Measurements from ENCODE around the gene MON1B.
"Not testable (repeated sequence)": the region's sequence is repeated elsewhere in the genome, so short reads cannot be mapped to it uniquely, and the experiment has no call there.

MON1B gene

DNA sequence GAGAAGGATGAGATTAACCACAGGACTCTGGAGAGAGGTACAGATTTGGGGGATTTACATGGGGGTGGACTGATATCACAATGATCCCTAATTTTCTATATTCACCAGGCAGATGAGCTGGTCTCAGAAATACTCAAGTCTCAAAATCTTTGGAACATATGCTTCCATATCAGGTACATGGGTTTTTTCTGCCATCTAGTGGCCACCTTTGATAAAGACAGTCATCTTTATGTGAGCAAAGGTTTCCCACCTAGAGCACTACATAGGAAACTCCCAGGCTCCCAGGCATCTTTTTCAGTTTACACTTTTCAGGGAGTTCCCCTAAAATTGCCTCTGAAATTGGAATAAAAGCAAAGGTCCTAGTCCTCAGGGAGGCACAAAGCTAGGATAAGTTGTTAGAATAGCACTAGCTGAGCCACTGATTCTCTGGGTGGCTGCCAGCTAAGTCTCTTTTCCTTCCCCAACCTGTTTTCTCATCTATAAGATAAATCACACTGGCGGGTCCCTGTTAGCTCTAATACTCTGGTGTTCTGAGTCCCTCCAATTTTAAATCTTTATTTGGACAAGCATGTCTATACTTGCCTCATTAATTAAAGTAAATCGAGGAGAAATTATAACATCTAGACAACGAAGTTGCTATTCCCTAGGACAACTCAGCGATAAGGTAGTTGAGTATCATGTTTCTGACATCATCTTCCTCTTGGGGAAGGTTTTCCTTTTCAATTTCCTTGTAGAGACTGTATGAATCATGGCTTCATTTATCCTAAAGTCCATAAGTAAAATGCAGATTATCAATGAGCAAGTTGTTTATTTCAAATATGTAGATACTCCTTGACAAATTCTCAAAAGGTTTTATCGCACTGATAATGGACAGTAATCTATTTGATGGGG lies 19.0 kb upstream of the MON1B start:
- H3K4me3 Mint-ChIP-seq: no peak overlapping the region
- H3K9me3 Mint-ChIP-seq: no peaks in the 10 kb centered on the region
- TF ChIP-seq, protein P1, sequence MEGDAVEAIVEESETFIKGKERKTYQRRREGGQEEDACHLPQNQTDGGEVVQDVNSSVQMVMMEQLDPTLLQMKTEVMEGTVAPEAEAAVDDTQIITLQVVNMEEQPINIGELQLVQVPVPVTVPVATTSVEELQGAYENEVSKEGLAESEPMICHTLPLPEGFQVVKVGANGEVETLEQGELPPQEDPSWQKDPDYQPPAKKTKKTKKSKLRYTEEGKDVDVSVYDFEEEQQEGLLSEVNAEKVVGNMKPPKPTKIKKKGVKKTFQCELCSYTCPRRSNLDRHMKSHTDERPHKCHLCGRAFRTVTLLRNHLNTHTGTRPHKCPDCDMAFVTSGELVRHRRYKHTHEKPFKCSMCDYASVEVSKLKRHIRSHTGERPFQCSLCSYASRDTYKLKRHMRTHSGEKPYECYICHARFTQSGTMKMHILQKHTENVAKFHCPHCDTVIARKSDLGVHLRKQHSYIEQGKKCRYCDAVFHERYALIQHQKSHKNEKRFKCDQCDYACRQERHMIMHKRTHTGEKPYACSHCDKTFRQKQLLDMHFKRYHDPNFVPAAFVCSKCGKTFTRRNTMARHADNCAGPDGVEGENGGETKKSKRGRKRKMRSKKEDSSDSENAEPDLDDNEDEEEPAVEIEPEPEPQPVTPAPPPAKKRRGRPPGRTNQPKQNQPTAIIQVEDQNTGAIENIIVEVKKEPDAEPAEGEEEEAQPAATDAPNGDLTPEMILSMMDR (IDR thresholded peaks at IDR 0.05; ENCODE audit: unreplicated experiment in 3 of 3): peak; percentile 76 to 88 (median 77)
- no peak overlapping the region for H3K27ac Mint-ChIP-seq
- H3K36me3 Mint-ChIP-seq (ENCODE audit: low read depth): no peaks in the 10 kb centered on the region
- H3K4me1 Mint-ChIP-seq: peaks cover 10% of the 10 kb centered on the region
- H3K27me3 Mint-ChIP-seq (ENCODE audit: low read depth): peaks cover 18% of the 10 kb centered on the region

DNA sequence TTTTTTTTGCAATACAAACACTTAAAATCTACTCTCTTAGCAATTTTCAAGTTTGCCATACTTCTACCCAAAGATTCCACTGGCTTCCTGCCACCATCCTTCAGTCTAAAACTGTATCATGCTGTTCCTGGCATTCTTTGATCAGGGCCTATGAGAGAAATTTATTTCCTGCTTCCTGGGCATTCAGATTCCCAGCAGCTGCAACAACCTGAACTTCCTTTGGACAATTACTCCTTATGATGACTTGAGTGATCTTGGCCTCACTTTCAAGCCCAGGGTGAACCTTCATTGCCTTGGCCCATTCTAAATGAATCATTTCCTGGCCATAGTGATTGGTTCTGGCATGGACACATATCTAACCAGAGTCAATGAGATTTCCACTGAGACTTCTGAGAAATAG lies 18.0 kb upstream of the MON1B start:
- H3K4me1 Mint-ChIP-seq: peaks cover 10% of the 10 kb centered on the region
- no peak overlapping the region for H3K4me3 Mint-ChIP-seq

DNA sequence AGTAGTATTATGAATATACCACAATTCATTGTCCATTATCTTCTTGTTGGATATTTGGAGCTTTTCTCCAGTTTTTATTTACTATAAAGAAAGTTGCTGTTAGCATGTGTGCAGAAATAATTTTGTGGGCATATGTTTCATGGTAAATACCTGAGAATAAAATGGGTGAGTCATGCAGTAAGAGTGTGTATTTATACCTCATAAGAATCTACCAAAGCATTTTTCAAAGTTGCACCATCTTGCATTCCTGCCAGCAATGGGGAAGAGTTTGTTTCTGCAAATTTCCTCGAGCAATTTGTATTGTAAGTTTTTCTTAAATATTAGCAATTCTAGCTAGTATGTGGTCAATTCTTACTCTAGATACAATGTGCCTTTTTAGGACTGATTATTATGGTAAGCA lies 7.9 kb upstream of the MON1B start:
- Mint-ChIP-seq H3K36me3 (ENCODE audit: low read depth) (no peaks in the 10 kb centered on the region), H3K27me3 (ENCODE audit: low read depth) (no peaks in the 10 kb centered on the region), H3K4me1 (no peaks in the 10 kb centered on the region), H3K4me3 (no peak overlapping the region), H3K9me3 (no peaks in the 10 kb centered on the region), H3K27ac (no peak overlapping the region)
- TF ChIP-seq, protein P1 (IDR thresholded peaks at IDR 0.05; ENCODE audit: unreplicated experiment in 3 of 3): no peak

More for the DNA sequence above, 18.0 kb upstream of the MON1B start:
- TF ChIP-seq, protein P1 (IDR thresholded peaks at IDR 0.05; ENCODE audit: unreplicated experiment in 3 of 3): no peak
- peaks cover 18% of the 10 kb centered on the region for H3K27me3 Mint-ChIP-seq (ENCODE audit: low read depth)
- H3K27ac Mint-ChIP-seq: no peak overlapping the region
- no peaks in the 10 kb centered on the region for H3K36me3 Mint-ChIP-seq (ENCODE audit: low read depth)
- no peaks in the 10 kb centered on the region for H3K9me3 Mint-ChIP-seq

DNA sequence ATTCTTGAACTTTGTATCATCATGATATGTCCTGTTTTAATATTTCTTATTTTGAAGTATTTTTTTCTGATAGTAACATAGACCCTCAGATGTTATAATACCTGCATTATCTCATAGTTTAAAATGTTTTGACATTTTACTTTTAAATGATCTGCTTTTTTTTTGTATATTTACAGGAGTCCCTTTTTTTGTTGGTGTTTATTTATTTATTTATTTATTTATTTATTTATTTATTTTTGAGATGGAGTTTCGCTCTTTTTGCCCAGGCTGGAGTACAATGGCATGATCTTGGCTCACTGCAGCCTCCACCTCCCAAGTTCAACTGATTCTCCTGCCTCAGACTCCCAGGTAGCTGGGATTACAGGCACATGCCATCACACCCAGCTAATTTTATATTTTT lies 4.7 kb upstream of the MON1B start:
- H3K27me3 Mint-ChIP-seq (ENCODE audit: low read depth); H3K4me1 Mint-ChIP-seq; H3K9me3 Mint-ChIP-seq; H3K27ac Mint-ChIP-seq; H3K4me3 Mint-ChIP-seq; H3K36me3 Mint-ChIP-seq (ENCODE audit: low read depth): not testable (repeated sequence)

DNA sequence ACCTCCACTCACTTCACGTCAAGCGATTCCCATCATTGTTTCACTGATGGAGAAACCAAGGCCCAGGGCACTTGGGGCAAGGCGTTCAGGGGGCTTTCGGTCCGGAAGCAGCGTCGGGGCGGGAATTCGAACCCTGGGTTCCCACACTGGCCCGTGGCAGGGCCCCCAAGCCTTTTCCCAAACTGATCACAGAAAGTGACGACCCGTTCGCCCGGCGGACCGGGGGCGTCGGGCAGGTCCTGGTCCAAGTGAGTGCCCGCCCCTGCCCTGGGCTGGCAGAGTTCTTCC lies 856 bp upstream of the MON1B start:
- Mint-ChIP-seq H3K4me1 (peaks cover 20% of the 10 kb centered on the region), H3K4me3 (peak overlapping the region; percentile 89 to 96 (median 96)), H3K27ac (peak overlapping the region; percentile 88 to 99 (median 99)), H3K27me3 (ENCODE audit: low read depth) (no peaks in the 10 kb centered on the region), H3K9me3 (no peaks in the 10 kb centered on the region), H3K36me3 (ENCODE audit: low read depth) (peaks cover 19% of the 10 kb centered on the region)
- TF ChIP-seq, protein P1 (IDR thresholded peaks at IDR 0.05; ENCODE audit: unreplicated experiment in 3 of 3): no peak

DNA sequence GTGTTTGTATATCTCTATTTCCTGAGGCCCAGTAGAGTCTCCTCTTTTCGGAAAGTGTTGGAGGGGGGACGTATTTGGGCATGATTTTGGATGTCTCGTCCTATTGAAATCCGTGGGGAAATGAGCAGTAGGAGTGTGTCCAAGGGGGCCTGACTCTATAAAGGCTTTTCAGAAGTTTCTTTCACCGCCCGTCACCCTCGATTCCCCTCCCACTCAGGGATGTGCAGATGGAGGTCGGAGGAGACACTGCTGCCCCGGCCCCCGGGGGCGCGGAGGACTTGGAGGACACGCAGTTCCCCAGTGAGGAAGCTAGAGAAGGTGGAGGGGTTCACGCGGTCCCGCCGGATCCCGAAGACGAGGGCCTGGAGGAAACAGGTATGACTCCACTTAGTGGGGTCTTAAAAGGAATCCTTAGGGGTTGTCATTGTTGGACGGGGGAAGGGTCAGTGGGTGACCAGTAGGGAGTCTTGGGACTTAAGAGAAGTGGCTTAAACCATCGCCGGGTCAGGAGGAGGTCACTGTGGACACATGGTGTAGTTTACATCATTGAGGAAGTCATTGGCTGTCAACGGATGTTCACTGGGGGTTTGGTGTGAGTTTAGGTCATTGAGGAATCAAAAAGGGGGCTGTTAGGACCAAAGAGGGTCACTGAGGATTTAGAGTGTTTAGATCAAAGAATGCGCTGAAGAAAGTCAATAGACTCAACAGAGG lies 424 bp downstream of the MON1B start:
- peaks cover 25% of the 10 kb centered on the region for H3K36me3 Mint-ChIP-seq (ENCODE audit: low read depth)

More for the DNA sequence above, 424 bp downstream of the MON1B start:
- Mint-ChIP-seq H3K9me3 (no peaks in the 10 kb centered on the region), H3K4me3 (peak overlapping the region; percentile 89 to 96 (median 96)), H3K27me3 (ENCODE audit: low read depth) (no peaks in the 10 kb centered on the region), H3K4me1 (peaks cover 20% of the 10 kb centered on the region), H3K27ac (peak overlapping the region; percentile 88 to 99 (median 99))
- TF ChIP-seq, protein P1 (IDR thresholded peaks at IDR 0.05; ENCODE audit: unreplicated experiment in 3 of 3): no peak
